GM13976 (cell line): ENCODE data around the gene MPHOSPH9.

Experiments used
- DNase-seq: peaks from one replicate; pipeline ENCODE4 v3.0.0; 2012; ENCODE audit warnings: low spot score
- CTCF ChIP-seq: IDR thresholded peaks from 2 replicates; pipeline ENCODE4 v1.5.1; 2012; ENCODE audit warnings: borderline replicate concordance, mild to moderate bottlenecking; ENCODE audit not compliant: insufficient read depth; ENCODE audit errors: extremely low read depth, missing control alignments, control extremely low read depth
- in situ Hi-C: fragments of 300-500 bp; cut with MboI; formaldehyde crosslinking; loops from one replicate; pipeline ENCODE4 v1.12.0; 2022; ENCODE audit warnings: low sequenced_read_pairs, mixed read lengths, inconsistent platforms; ENCODE audit not compliant: unreplicated experiment

The MPHOSPH9 gene

GRCh38 chr12:123111498-123112165 lies 121.3 kb downstream of the MPHOSPH9 start:
- TF ChIP-seq CTCF = no peak
- in situ Hi-C loops = no loop called here
- no peak for DNase-seq

GRCh38 chr12:123109319-123109772 lies 123.6 kb downstream of the MPHOSPH9 start:
- in situ Hi-C loops = no loop called here
- no peak for DNase-seq
- TF ChIP-seq CTCF = no peak

GRCh38 chr12:123108682-123109066 lies 124.3 kb downstream of the MPHOSPH9 start:
- in situ Hi-C loops = no loop called here
- no peak for DNase-seq
- no peak for TF ChIP-seq CTCF

DNA sequence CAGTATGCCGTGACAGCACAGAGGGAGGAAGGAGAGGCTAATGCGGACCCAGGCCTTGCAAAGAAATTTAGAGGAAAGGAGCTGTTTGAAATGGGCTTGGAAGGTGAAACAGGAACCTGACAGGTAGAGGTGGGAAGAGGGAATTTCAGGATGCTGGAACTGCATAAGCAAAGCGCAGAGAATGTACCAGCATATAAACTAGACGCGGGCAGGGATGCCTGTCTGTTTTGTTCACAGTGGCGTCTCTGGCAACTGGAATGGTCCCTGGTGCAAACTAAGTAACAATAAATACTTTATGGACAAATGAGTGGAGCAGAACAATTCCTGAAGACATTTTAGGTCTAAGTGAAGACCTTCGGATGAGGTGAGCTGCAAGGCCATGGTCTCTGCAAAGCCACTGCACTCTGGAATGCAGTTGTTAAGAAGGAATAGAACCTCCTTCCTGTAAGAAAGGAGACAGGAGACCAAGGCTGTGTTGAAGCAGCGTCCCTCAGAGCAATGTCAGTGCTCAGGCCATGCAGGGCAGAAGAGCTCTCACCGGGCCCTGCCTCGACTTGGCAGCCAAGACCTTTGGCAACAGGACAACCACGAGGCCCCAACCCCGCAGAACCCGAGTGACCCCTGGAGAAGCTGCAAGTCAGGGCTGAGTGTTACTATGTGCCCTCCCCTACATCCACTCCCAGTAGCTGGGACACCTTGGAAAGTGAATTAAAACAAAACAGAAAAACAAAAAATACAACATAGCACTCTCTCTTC lies 124.8 kb downstream of the MPHOSPH9 start:
- no peak for DNase-seq
- TF ChIP-seq CTCF = no peak
- in situ Hi-C loops = no loop called here

DNA sequence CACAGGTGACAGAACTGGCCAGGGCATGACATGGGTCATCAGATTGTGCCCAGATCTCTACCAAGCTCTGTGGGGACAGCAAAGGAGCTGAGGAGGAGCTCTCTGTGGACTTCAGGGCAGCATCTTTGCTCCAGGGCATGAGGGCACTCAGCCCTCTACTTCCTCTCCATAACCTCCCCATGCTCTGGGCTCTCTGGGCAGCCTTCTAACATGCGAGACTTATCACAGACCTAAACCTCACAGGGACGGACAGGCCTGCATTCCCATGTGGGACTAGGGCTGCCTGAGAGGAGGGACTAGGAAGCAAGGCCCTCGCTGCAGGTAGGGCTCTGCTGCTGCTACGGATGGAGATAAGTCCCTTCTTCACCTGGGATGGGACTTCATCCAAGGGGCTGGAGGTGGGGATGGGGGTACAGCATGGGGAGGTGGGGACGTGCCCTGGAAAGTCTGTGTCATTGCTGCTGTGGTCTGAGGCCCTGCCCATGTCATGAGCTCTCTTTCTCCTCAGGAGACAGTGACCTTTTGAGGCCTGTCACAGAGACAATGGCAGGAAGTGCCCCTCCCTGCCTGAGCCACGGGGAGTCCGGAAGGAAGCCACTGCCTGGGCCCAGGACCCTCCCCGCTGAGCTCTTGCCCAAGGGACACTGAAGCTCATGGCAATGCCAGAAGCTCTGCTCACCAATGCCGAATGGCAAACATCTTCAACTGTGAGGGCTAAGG lies 126.1 kb downstream of the MPHOSPH9 start:
- in situ Hi-C loops = no loop called here
- TF ChIP-seq CTCF = no peak
- DNase-seq = peak; percentile 75

- no peak for TF ChIP-seq CTCF
- in situ Hi-C loops = no loop called here
- no peak for DNase-seq
Observed at GRCh38 chr12:123105211-123105826, 127.6 kb downstream of the MPHOSPH9 start.
